ENCODE data around the gene UROC1. TPM values are rescaled to one million over a fixed set of nuclear protein-coding genes. Genes with fewer than 3 reads are reported as not detected.

The UROC1 gene
- polyA plus RNA-seq, 1 of the 3 experiments (the other 2 are of a cell fraction): not detected

- 0 out of 2 replicates have a peak overlapping the region, but pooled peaks have one; percentile 8 for H3K4me2 ChIP-seq
- H3K36me3 ChIP-seq (replicated peaks in 1 of 2; ENCODE audit: control insufficient read depth in 1 of 2, insufficient read depth in 2 of 2, low read length in 1 of 2): no peaks in the 10 kb centered on the region
- no peaks in the 10 kb centered on the region; the same call in 1 of the 2 replicates for H3K27me3 ChIP-seq (ENCODE audit: insufficient read depth)
- H3K9me3 ChIP-seq: no peaks in the 10 kb centered on the region
- H2AFZ ChIP-seq (ENCODE audit: low read depth): peak overlapping the region; percentile 18; the same call in 1 of the 2 replicates
- no peak overlapping the region for H3K4me3 ChIP-seq (ENCODE audit: low read depth in 2 of 2, low read length in 1 of 2)
- CTCF ChIA-PET: no interaction called here
- H4K20me1 ChIP-seq (ENCODE audit: insufficient read depth): no peaks in the 10 kb centered on the region
- peaks cover 8% of the 10 kb centered on the region for H3F3A ChIP-seq (replicated peaks; ENCODE audit: insufficient read depth)
- no peaks in the 10 kb centered on the region for H3K9me2 ChIP-seq
- DNase-seq: peak; percentile 17
- 29% methylated on average over 8 of the region's 9 CpGs for WGBS (ENCODE audit: low lambda C conversion rate)
- H3K9ac ChIP-seq: no peak overlapping the region
- no peak overlapping the region for H3K27ac ChIP-seq (ENCODE audit: low read depth in 2 of 2, low read length in 1 of 2)
- POLR2A ChIA-PET: no interaction called here
- H3K4me1 ChIP-seq (ENCODE audit: control insufficient read depth in 1 of 2, insufficient read depth in 2 of 2, low read depth in 1 of 2, low read length in 1 of 2): peaks cover 6 to 10% of the 10 kb centered on the region in 2 experiments; a peak in 2 of 4 replicates
- no peaks in the 10 kb centered on the region for H3K79me2 ChIP-seq (ENCODE audit: insufficient read depth)
- TF ChIP-seq GABPA (IDR thresholded peaks at IDR 0.05; ENCODE audit: low read depth) (no peak), CHD2 (IDR thresholded peaks at IDR 0.05; ENCODE audit: low read length, partially characterized antibody) (no peak), RCOR1 (IDR thresholded peaks at IDR 0.05; ENCODE audit: low read length) (no peak), GATA2 (CRISPR knock-in tag; IDR thresholded peaks at IDR 0.05) (no peak), TEAD4 (IDR thresholded peaks at IDR 0.05; ENCODE audit: borderline replicate concordance, insufficient read depth) (0 out of 2 replicates have a peak, but pooled peaks have one; percentile 58), SIN3A (IDR thresholded peaks at IDR 0.05; ENCODE audit: borderline replicate concordance, low read depth, low read length) (no peak), TCF12 (IDR thresholded peaks at IDR 0.05) (peak; percentile 71), MEF2A (IDR thresholded peaks at IDR 0.05; ENCODE audit: borderline replicate concordance, low read depth) (no peak), JUND (IDR thresholded peaks at IDR 0.05) (no peak; the same call in 1 of the 2 replicates), EP300 (IDR thresholded peaks at IDR 0.05; ENCODE audit: borderline replicate concordance in 1 of 2, low read depth in 1 of 2, low read length in 1 of 2) (no peak; a peak in 1 of 4 replicates), USF1 (IDR thresholded peaks at IDR 0.05; ENCODE audit: borderline replicate concordance, low read depth) (peak; percentile 41; the same call in 1 of the 2 replicates), RXRA (IDR thresholded peaks at IDR 0.05; ENCODE audit: borderline replicate concordance, low read depth) (no peak), ZBTB33 (IDR thresholded peaks at IDR 0.05; ENCODE audit: borderline replicate concordance, low read depth) (no peak), FOXM1 (IDR thresholded peaks at IDR 0.05; ENCODE audit: low read depth) (no peak), RFX5 (IDR thresholded peaks at IDR 0.05; ENCODE audit: low read length) (no peak), FOXJ3 (CRISPR knock-in tag; IDR thresholded peaks at IDR 0.05) (no peak), YY1 (IDR thresholded peaks at IDR 0.05; ENCODE audit: low read depth) (no peak), IRF3 (IDR thresholded peaks at IDR 0.05; ENCODE audit: low read depth, low read length) (no peak), USF2 (IDR thresholded peaks at IDR 0.05; ENCODE audit: borderline replicate concordance, low read depth, low read length) (no peak), MXI1 (IDR thresholded peaks at IDR 0.05; ENCODE audit: low read depth, low read length) (no peak), POLR2AphosphoS5 (IDR thresholded peaks at IDR 0.05; ENCODE audit: low read depth, low read length) (no peak), TAF1 (IDR thresholded peaks at IDR 0.05; ENCODE audit: borderline replicate concordance, low read depth, low read length) (no peak), NFIC (IDR thresholded peaks at IDR 0.05; ENCODE audit: borderline replicate concordance) (peak; percentile 89), PBX3 (IDR thresholded peaks at IDR 0.05) (peak; percentile 67; the same call in 1 of the 2 replicates), RAD21 (IDR thresholded peaks at IDR 0.05; ENCODE audit: low read length) (no peak), NRF1 (IDR thresholded peaks at IDR 0.05; ENCODE audit: low read depth, low read length) (no peak), SMC3 (IDR thresholded peaks at IDR 0.05; ENCODE audit: low read depth, low read length) (no peak), CTCF (IDR thresholded peaks at IDR 0.05) (no peak)
These were observed 22.8 kb upstream of the UROC1 start for GRCh38 chr3:126540342-126540849.
